SK-N-SH (cell line): ENCODE data around the gene BSN.

Experiments used
- CTCF ChIP-seq: fragments of 200-600 bp; sonication (generic); IDR thresholded peaks from 2 replicates; pipeline ENCODE4 v1.6.1; 2017; ENCODE audit warnings: antibody characterized with exemption, mild to moderate bottlenecking, moderate library complexity
- RAD21 ChIP-seq: IDR thresholded peaks from 2 replicates; pipeline ENCODE4 v1.6.1; 2012; ENCODE audit warnings: mild to moderate bottlenecking, low read length
- RCOR1 ChIP-seq: fragments of 150-350 bp; IDR thresholded peaks from 2 replicates; pipeline ENCODE4 v1.6.1; 2017; ENCODE audit warnings: antibody characterized with exemption, low read length

DNA sequence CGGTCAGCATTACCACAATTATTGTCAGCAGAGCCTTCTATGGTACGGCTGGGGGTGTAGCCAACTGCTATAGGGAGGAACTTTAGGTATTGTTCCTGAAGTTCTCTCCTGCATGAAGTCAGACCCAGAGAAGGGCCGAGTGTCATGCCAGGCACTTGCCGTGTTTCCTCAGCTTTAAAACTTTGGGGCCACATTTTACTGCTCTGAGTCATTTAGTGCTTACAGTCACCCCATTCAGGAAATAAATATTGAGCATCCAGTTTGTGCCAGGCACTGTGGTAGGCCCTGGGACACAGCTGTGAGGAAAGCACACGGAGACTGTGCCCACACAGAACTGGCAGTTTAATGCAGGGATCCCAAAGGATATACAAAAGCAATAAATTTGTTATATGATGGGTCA is 65.4 kb downstream of the BSN start:
- TF ChIP-seq CTCF (no peak), RAD21 (no peak), RCOR1 (no peak)
